ENCODE data around the gene POLE3.
"Not testable (repeated sequence)": the region's sequence is repeated elsewhere in the genome, so short reads cannot be mapped to it uniquely, and the experiment has no call there.

- not testable (repeated sequence) for TF ChIP-seq CSDC2 (CRISPR knock-in tag; IDR thresholded peaks at IDR 0.05); RARB (CRISPR knock-in tag; IDR thresholded peaks at IDR 0.05); SNAI2 (CRISPR knock-in tag; IDR thresholded peaks at IDR 0.05); ZNF8 (CRISPR knock-in tag; IDR thresholded peaks at IDR 0.05); CREB5 (CRISPR knock-in tag; IDR thresholded peaks at IDR 0.05; ENCODE audit: low read depth); TCF4 (CRISPR knock-in tag; IDR thresholded peaks at IDR 0.05; ENCODE audit: borderline replicate concordance); ZFP30 (CRISPR knock-in tag; IDR thresholded peaks at IDR 0.05); ZC3H10 (CRISPR knock-in tag; IDR thresholded peaks at IDR 0.05); ZNF565 (CRISPR knock-in tag; conservative IDR thresholded peaks at IDR 0.05; ENCODE audit: low read depth); PPARA (CRISPR knock-in tag; IDR thresholded peaks at IDR 0.05; ENCODE audit: borderline replicate concordance); OSR1 (CRISPR knock-in tag; IDR thresholded peaks at IDR 0.05); CSRNP3 (CRISPR knock-in tag; IDR thresholded peaks at IDR 0.05); ZFP3 (CRISPR knock-in tag; IDR thresholded peaks at IDR 0.05)
- TF ChIP-seq, protein P1, sequence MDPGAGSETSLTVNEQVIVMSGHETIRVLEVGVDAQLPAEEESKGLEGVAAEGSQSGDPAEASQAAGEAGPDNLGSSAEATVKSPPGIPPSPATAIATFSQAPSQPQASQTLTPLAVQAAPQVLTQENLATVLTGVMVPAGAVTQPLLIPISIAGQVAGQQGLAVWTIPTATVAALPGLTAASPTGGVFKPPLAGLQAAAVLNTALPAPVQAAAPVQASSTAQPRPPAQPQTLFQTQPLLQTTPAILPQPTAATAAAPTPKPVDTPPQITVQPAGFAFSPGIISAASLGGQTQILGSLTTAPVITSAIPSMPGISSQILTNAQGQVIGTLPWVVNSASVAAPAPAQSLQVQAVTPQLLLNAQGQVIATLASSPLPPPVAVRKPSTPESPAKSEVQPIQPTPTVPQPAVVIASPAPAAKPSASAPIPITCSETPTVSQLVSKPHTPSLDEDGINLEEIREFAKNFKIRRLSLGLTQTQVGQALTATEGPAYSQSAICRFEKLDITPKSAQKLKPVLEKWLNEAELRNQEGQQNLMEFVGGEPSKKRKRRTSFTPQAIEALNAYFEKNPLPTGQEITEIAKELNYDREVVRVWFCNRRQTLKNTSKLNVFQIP (CRISPR knock-in tag; IDR thresholded peaks at IDR 0.05; ENCODE audit: borderline replicate concordance, low read depth), result not testable (repeated sequence)
These were observed 29.0 kb downstream of the POLE3 start for GRCh38 chr9:113381441-113381840.

All from SK-N-SH treated with all-trans-retinoic acid at 6 μM for 48 hours (cell line).